OCI-LY1 (cell line): ENCODE results near the gene C22orf39.

Experiments used
- EZH2 ChIP-seq: fragments of 200-600 bp; sonication (generic), shearing (Covaris generic); IDR thresholded peaks from 2 replicates; pipeline ENCODE4 v1.8.0; 2017; ENCODE audit warnings: borderline replicate concordance, mixed run types, mild to moderate bottlenecking, antibody characterized with exemption, low read length, moderate library complexity, mixed read lengths
- TF ChIP-seq, protein P1 (sequence below): fragments of 200-600 bp; sonication (generic), shearing (Covaris generic); IDR thresholded peaks from 2 replicates; pipeline ENCODE4 v1.5.1; 2017; ENCODE audit warnings: mild to moderate bottlenecking, antibody characterized with exemption, low read length, moderate library complexity, mixed read lengths

DNA sequence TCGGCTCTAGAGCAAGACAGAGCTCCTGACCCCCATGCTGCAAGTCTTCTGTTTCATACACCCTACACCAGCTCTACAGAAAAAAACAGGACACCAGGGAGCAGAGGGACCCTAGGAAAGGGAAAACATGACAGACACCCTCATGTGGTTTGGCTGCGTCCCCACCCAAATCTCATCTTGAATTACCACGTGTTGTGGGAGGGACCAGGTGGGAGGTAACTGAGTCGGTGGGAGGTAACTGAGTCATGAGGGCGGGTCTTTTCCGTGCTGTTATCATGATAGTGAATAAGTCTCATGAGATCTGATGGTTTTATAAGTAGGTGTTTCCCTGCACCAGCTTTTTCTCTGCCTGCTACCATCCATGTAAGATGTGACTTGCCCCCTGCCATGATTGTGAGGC lies 6.6 kb upstream of the C22orf39 start:
- TF ChIP-seq, protein P1, sequence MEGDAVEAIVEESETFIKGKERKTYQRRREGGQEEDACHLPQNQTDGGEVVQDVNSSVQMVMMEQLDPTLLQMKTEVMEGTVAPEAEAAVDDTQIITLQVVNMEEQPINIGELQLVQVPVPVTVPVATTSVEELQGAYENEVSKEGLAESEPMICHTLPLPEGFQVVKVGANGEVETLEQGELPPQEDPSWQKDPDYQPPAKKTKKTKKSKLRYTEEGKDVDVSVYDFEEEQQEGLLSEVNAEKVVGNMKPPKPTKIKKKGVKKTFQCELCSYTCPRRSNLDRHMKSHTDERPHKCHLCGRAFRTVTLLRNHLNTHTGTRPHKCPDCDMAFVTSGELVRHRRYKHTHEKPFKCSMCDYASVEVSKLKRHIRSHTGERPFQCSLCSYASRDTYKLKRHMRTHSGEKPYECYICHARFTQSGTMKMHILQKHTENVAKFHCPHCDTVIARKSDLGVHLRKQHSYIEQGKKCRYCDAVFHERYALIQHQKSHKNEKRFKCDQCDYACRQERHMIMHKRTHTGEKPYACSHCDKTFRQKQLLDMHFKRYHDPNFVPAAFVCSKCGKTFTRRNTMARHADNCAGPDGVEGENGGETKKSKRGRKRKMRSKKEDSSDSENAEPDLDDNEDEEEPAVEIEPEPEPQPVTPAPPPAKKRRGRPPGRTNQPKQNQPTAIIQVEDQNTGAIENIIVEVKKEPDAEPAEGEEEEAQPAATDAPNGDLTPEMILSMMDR: no peak
- TF ChIP-seq EZH2: no peak
